ENCODE measurements around the gene FGF12. TPM values are rescaled to one million over a fixed set of nuclear protein-coding genes. Genes with fewer than 3 reads are reported as not detected.

Gene FGF12
- total and polyA plus RNA-seq, 2 donors, result 0.72 to 4.5 TPM

- Histone ChIP-seq H3K27ac (ENCODE audit: low read depth) (no peak overlapping the region), H3K36me3 (ENCODE audit: insufficient read depth) (no peaks in the 10 kb centered on the region), H3K4me3 (ENCODE audit: low read depth, low read length) (no peak overlapping the region), H3K4me1 (ENCODE audit: insufficient read depth) (no peaks in the 10 kb centered on the region)
- DNase-seq (ENCODE audit: extremely low spot score), result no peak
- WGBS, result 70% methylated on average over 2 of the region's 2 CpGs
These were observed 561.8 kb downstream of the FGF12 start for GRCh38 chr3:192165552-192165951.

GRCh38 chr3:192161661-192162060 is 565.7 kb downstream of the FGF12 start:
- no peak overlapping the region for H3K27ac ChIP-seq (ENCODE audit: low read depth)
- no peaks in the 10 kb centered on the region for H3K4me1 ChIP-seq (ENCODE audit: insufficient read depth)
- 76% methylated on average over 1 of the region's 1 CpG for WGBS
- no peak overlapping the region for H3K4me3 ChIP-seq (ENCODE audit: low read depth, low read length)
- H3K36me3 ChIP-seq (ENCODE audit: insufficient read depth), result no peaks in the 10 kb centered on the region
- no peak for DNase-seq (ENCODE audit: extremely low spot score)

- Histone ChIP-seq H3K4me3 (ENCODE audit: low read depth, low read length) (no peak overlapping the region), H3K27ac (ENCODE audit: low read depth) (no peak overlapping the region), H3K36me3 (ENCODE audit: insufficient read depth) (no peaks in the 10 kb centered on the region), H3K4me1 (ENCODE audit: insufficient read depth) (no peaks in the 10 kb centered on the region)
- no peak for DNase-seq (ENCODE audit: extremely low spot score)
- 46% methylated on average over 1 of the region's 1 CpG for WGBS
These were observed 571.0 kb downstream of the FGF12 start for GRCh38 chr3:192156382-192156781.

- H3K4me3 ChIP-seq (ENCODE audit: low read depth, low read length), result no peak overlapping the region
- WGBS, result 34% methylated on average over 8 of the region's 9 CpGs
- no peak overlapping the region for H3K27ac ChIP-seq (ENCODE audit: low read depth)
- H3K4me1 ChIP-seq (ENCODE audit: insufficient read depth), result no peaks in the 10 kb centered on the region
- H3K36me3 ChIP-seq (ENCODE audit: insufficient read depth), result no peaks in the 10 kb centered on the region
- DNase-seq (ENCODE audit: extremely low spot score), result no peak
These were observed 572.1 kb downstream of the FGF12 start for GRCh38 chr3:192155194-192155593.

- WGBS, result 90% methylated on average over 4 of the region's 4 CpGs
- Histone ChIP-seq H3K27ac (ENCODE audit: low read depth) (no peak overlapping the region), H3K4me3 (ENCODE audit: low read depth, low read length) (no peak overlapping the region), H3K36me3 (ENCODE audit: insufficient read depth) (no peaks in the 10 kb centered on the region), H3K4me1 (ENCODE audit: insufficient read depth) (no peaks in the 10 kb centered on the region)
- DNase-seq (ENCODE audit: extremely low spot score), result no peak
These were observed 594.1 kb downstream of the FGF12 start for GRCh38 chr3:192133271-192133670.

GRCh38 chr3:192130534-192131132 is 596.7 kb downstream of the FGF12 start:
- Histone ChIP-seq H3K4me1 (ENCODE audit: insufficient read depth) (no peaks in the 10 kb centered on the region), H3K4me3 (ENCODE audit: low read depth, low read length) (no peak overlapping the region), H3K36me3 (ENCODE audit: insufficient read depth) (no peaks in the 10 kb centered on the region), H3K27ac (ENCODE audit: low read depth) (no peak overlapping the region)
- DNase-seq (ENCODE audit: extremely low spot score), result no peak
- 27% methylated on average over 4 of the region's 4 CpGs for WGBS

- DNase-seq (ENCODE audit: extremely low spot score), result no peak
These were observed 597.8 kb downstream of the FGF12 start for GRCh38 chr3:192129586-192129985.

GRCh38 chr3:192128922-192129321 is 598.4 kb downstream of the FGF12 start:
- Histone ChIP-seq H3K4me3 (ENCODE audit: low read depth, low read length) (no peak overlapping the region), H3K4me1 (ENCODE audit: insufficient read depth) (no peaks in the 10 kb centered on the region), H3K36me3 (ENCODE audit: insufficient read depth) (no peaks in the 10 kb centered on the region), H3K27ac (ENCODE audit: low read depth) (no peak overlapping the region)
- no peak for DNase-seq (ENCODE audit: extremely low spot score)
- WGBS, result 52% methylated on average over 4 of the region's 4 CpGs

More at GRCh38 chr3:192129586-192129985, 597.8 kb downstream of the FGF12 start:
- 94% methylated on average over 1 of the region's 1 CpG for WGBS
- H3K36me3 ChIP-seq (ENCODE audit: insufficient read depth), result no peaks in the 10 kb centered on the region
- H3K27ac ChIP-seq (ENCODE audit: low read depth), result no peak overlapping the region
- H3K4me1 ChIP-seq (ENCODE audit: insufficient read depth), result no peaks in the 10 kb centered on the region
- H3K4me3 ChIP-seq (ENCODE audit: low read depth, low read length), result no peak overlapping the region

- no peaks in the 10 kb centered on the region for H3K4me1 ChIP-seq (ENCODE audit: insufficient read depth)
- H3K4me3 ChIP-seq (ENCODE audit: low read depth, low read length), result no peak overlapping the region
- H3K27ac ChIP-seq (ENCODE audit: low read depth), result no peak overlapping the region
- 81% methylated on average over 4 of the region's 4 CpGs for WGBS
- no peak for DNase-seq (ENCODE audit: extremely low spot score)
- H3K36me3 ChIP-seq (ENCODE audit: insufficient read depth), result no peaks in the 10 kb centered on the region
These were observed 599.3 kb downstream of the FGF12 start for GRCh38 chr3:192128060-192128459.

- H3K27ac ChIP-seq (ENCODE audit: low read depth), result no peak overlapping the region
- no peak for DNase-seq (ENCODE audit: extremely low spot score)
- H3K36me3 ChIP-seq (ENCODE audit: insufficient read depth), result no peaks in the 10 kb centered on the region
- H3K4me1 ChIP-seq (ENCODE audit: insufficient read depth), result no peaks in the 10 kb centered on the region
- WGBS, result 84% methylated on average over 13 of the region's 13 CpGs
- H3K4me3 ChIP-seq (ENCODE audit: low read depth, low read length), result no peak overlapping the region
These were observed 604.3 kb downstream of the FGF12 start for GRCh38 chr3:192122832-192123594.

GRCh38 chr3:192121923-192122322 is 605.4 kb downstream of the FGF12 start:
- no peak overlapping the region for H3K4me3 ChIP-seq (ENCODE audit: low read depth, low read length)
- no peaks in the 10 kb centered on the region for H3K36me3 ChIP-seq (ENCODE audit: insufficient read depth)
- no peak for DNase-seq (ENCODE audit: extremely low spot score)
- H3K27ac ChIP-seq (ENCODE audit: low read depth), result no peak overlapping the region
- H3K4me1 ChIP-seq (ENCODE audit: insufficient read depth), result no peaks in the 10 kb centered on the region
- 66% methylated on average over 3 of the region's 3 CpGs for WGBS

- no peak for DNase-seq (ENCODE audit: extremely low spot score)
- H3K27ac ChIP-seq (ENCODE audit: low read depth), result no peak overlapping the region
- H3K4me1 ChIP-seq (ENCODE audit: insufficient read depth), result no peaks in the 10 kb centered on the region
- H3K36me3 ChIP-seq (ENCODE audit: insufficient read depth), result no peaks in the 10 kb centered on the region
- H3K4me3 ChIP-seq (ENCODE audit: low read depth, low read length), result no peak overlapping the region
These were observed 618.5 kb downstream of the FGF12 start for GRCh38 chr3:192108820-192109219.

GRCh38 chr3:192106543-192106942 is 620.8 kb downstream of the FGF12 start:
- H3K4me3 ChIP-seq (ENCODE audit: low read depth, low read length), result no peak overlapping the region
- no peaks in the 10 kb centered on the region for H3K36me3 ChIP-seq (ENCODE audit: insufficient read depth)
- no peak overlapping the region for H3K27ac ChIP-seq (ENCODE audit: low read depth)
- H3K4me1 ChIP-seq (ENCODE audit: insufficient read depth), result no peaks in the 10 kb centered on the region
- WGBS, result 57% methylated on average over 4 of the region's 4 CpGs
- no peak for DNase-seq (ENCODE audit: extremely low spot score)

GRCh38 chr3:192092388-192093005 is 634.8 kb downstream of the FGF12 start:
- Histone ChIP-seq H3K4me3 (ENCODE audit: low read depth, low read length) (no peak overlapping the region), H3K36me3 (ENCODE audit: insufficient read depth) (no peaks in the 10 kb centered on the region), H3K27ac (ENCODE audit: low read depth) (no peak overlapping the region), H3K4me1 (ENCODE audit: insufficient read depth) (no peaks in the 10 kb centered on the region)
- DNase-seq (ENCODE audit: extremely low spot score), result no peak
- WGBS, result 83% methylated on average over 1 of the region's 1 CpG
